OCI-M1 (cell line): Measurements from ENCODE around the gene PRKCE.
A peak's percentile ranks its signal among the peaks of the same experiment; 100 is the strongest.

Source experiments
- DNase-seq: peaks from one replicate; lab custom pipeline; 2025; lab: John Stamatoyannopoulos, UW

PRKCE gene

GRCh38 chr2:45860136-45861121, 209.0 kb downstream of the PRKCE start:
- DNase-seq, result peak; percentile 70

DNA sequence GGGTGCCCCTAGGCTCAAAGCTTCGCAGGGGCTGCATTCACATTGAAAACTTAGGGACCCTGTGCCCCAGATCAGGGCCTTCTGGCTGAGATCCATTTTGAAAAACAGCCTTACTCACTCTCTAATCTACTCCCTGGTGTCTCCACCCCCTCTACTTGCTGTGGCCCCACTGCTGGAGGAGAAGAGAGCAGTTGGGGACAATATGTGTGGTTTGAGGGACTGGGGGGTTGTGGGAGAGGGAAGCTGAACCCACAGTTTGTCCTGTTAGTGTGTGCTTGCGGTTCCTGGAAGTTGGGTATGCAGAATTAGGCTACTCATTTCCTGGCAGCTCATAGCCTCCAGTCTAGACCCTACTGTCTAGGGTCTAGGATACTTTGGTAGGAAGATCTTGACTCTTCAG, 211.4 kb downstream of the PRKCE start:
- peak; percentile 21 for DNase-seq

GRCh38 chr2:45864121-45864520, 212.6 kb downstream of the PRKCE start:
- no peak for DNase-seq

DNA sequence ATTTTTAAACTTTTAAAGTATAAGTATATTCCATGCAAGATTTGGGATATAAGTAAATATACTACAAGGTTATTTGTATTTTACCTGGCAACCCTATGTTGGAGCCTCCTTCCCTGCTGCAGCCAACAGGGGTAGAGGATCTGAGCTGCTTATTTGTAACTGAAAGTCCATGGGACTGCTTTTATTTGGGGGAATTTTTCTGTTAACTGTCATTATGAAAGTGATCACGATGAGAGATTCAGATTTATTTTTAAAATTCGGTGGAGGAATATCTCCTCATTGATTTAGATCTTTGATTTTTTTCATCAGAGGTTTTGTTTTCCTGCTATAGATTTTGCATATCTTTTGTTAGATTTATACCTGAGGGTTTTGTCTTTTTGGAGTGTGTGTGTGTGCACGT, 215.9 kb downstream of the PRKCE start:
- DNase-seq, result no peak

DNA sequence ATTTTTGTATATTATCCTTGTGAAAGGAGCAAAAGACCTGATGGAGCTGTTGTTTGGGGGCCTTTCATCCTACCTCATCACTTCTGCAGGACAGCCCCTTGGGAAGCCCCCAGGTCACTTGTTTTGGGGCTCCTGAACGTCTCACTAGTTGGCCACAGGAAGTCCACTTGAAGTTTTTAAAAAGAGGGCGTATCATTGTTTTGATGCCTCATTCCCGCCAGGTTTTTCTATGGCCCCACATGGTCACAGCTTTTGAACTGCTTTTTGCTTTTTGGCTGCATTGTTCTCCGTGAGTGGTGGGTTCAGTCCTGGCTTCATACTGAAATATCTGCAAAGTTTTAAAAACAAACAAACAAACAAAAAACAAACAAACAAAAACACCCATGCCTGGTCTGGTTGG, 216.3 kb downstream of the PRKCE start:
- no peak for DNase-seq

GRCh38 chr2:45869165-45869501, 217.7 kb downstream of the PRKCE start:
- DNase-seq, result no peak

GRCh38 chr2:45871025-45871424, 219.6 kb downstream of the PRKCE start:
- DNase-seq, result no peak

- no peak for DNase-seq
Measured at GRCh38 chr2:45871541-45871940, 220.1 kb downstream of the PRKCE start.

GRCh38 chr2:45872211-45872610, 220.7 kb downstream of the PRKCE start:
- no peak for DNase-seq

DNA sequence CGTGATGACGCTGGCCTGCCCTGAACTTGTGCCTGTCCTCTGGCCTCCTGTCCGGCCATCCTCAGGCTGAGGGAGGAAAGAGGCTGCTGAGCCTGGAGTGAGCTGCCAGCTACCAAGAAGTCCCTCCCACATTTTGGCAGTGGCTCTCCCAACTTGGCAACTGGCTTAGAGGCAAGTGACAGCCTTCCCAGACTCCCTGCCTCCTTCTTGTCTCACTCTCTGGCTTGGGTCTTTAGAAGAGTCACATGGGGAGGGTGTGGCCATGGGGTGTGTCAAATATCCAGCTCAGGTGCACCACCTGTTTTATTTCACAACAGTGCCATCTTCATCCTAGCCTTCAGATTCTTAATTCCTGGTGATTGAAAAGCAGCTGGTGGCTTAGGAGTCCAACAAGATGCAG, 222.9 kb downstream of the PRKCE start:
- no peak for DNase-seq

GRCh38 chr2:45876611-45877010, 225.1 kb downstream of the PRKCE start:
- no peak for DNase-seq

DNA sequence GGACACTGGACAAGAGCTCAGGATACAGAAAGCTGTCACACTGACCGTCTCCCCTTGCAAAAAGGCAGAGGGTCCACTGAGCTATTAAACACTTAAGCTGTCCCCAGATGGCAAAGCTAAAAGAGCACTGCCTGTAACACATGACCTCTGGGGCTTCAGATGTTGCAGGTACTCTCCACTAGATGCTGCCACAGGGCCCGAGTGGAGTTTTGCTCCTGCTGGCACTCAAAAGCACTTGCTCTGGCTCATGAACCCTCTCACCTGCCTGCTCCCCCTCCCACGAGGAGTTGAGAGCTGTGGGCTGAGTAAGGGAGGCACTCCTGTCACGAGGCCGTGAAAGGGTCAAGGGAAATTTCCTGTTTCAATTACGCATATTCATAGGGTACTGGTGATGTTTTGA, 227.9 kb downstream of the PRKCE start:
- DNase-seq, result no peak

DNA sequence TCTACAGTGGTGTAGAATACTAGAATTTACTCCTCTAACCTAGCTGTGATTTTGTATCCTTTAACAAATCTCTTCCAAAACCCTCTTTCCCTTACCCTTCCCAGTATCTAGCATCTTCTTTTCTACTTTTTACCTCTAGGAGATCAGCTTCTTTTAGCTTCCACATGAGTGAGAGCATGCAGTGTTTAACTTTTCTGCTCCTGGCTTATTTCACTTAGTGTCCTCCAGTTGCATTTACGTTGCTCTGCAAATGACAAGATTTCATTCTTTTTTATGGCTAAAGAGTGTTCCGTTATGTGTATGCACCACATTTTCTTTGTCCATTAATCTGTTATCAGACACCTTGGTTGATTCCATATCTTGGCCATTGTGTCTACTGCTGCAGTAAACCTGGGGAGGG, 228.5 kb downstream of the PRKCE start:
- DNase-seq, result no peak

DNA sequence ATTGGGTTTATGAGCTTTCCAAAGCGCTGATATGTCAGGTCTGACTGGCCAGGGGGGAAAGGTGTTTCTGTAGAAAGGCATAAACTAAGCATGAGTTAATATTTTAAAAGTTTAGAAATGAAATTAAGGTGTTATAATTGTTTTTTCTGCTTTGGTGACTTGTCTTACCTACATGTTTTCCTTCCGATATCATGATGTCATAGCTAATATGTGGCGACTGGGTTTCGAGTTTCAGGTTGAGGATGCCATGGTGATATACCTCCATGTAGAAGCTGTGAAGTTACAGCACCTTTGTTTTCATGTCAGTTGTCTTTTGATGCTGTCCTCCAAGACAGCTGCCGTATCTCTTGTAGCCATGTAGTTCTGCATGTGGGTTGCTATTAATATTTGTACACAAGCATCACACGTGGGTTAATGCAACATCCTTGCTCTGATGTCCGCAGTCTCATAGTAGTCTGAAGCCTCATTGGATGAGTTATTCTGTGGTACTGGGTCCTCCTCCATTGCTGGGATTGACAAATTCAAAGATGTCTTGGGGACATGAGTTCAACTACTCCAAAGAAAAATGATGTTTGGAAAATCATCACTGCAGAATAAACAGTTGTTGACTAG, 230.6 kb downstream of the PRKCE start:
- DNase-seq, result no peak

DNA sequence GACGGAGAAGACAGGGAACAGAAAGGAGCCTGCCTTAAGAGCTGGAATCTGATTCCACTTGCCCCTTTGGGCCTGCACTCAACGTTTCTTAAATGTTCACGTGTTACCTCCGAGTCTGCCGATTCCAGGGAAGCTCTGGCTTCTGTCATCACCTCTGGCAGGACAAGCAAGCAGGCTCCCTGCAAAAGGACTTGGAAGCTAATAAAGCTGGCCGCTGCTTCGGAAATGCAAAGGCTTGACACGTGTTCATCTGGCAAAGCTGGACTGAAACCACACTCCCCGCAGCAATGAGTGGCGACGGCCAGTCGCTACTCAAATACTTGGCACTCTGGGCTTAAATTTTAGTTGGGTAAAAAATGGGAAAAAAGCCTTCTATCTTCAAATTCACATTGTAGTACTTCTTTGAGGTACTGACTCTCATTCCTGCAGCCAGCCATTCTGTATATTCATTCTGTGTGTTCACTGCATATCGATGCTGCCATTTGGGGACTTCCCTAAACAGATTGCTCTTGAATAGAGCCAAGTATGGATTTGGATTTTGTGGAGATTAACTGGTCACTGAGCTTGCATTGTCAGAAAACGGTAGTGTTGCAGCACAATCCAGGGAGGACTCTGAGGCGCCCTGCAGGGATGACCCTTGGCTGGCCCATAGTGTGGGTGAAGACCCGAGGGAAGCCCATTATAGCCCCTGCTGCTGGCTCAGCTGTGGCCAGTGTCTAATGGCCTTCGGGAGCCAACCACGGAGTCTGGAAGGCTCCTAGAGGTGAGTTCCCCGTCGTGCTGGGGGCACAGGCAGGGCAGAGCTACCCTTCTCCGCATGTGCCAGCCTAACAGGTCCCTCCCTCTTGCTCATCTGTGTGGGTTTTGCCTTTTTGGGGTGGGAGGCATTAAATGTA, 231.5 kb downstream of the PRKCE start:
- DNase-seq, result no peak

GRCh38 chr2:45883603-45884000, 232.1 kb downstream of the PRKCE start:
- DNase-seq, result no peak

DNA sequence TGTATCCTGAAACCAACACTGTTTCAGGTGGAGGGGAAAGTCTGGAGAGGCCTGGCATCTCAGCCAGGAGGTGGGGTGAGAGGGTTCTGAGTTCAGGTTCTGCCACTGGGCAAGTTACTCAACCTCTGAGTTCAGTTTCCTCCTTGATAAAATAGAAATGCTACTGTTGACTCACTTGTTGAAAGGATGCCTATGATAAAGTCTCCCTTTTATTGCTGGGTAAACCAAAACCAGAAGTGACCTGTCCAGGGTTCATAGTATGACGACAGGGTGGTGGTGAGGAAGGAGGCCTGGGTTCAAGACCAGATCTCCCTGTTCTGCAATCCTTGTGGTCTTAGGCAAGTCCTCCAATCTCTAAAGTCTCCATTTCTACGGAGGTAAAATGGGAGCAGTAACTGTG, 232.7 kb downstream of the PRKCE start:
- no peak for DNase-seq

- peak; percentile 20 for DNase-seq
Measured at GRCh38 chr2:45885171-45885621, 233.7 kb downstream of the PRKCE start.

- DNase-seq, result no peak
Measured at GRCh38 chr2:45886171-45886663, 234.7 kb downstream of the PRKCE start.

GRCh38 chr2:45888167-45888566, 236.7 kb downstream of the PRKCE start:
- DNase-seq, result peak; percentile 30

DNA sequence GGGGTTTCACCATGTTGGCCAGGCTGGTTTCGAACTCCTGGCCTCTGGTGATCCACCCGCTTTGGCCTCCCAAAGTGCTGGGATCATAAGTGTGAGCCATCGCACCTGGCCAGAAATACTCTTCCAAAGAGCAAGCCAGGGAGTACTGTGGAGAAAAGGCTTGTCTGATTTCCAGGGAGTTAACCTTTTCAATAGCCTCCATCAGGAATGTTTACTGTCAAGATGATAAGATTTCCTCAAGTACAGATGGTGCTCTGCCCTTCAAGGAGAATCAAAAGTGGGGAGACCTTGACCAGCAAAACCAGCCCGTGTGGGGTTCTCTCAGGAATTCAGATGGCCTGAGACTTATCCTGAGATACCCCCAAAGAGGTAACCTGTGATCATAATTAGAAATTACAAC, 237.2 kb downstream of the PRKCE start:
- no peak for DNase-seq

- DNase-seq, result no peak
Measured at GRCh38 chr2:45889053-45889452, 237.6 kb downstream of the PRKCE start.
